Measurements from ENCODE around the gene DAP.

Gene DAP

DNA sequence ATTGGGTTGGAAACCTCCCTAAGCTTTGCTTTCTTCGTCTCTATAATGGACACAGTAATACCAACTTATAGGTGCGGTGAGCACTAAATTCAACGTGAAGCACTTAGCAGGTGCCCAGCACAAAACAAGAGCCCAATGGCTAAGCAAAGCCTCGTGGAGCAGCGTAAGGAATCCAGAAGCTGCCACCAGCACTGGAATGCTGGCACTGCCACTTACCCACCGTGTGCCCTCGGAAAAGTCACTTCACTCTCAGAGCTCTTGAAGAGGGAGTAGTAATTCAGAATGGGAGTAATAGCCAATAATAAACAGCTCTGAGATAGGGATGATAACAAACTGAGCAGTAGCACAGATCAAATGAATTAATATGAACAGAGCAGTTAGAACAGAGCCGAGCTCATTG, 16.4 kb downstream of the DAP start:
- Histone ChIP-seq H2AFZ (ENCODE audit: low read depth, low read length, severe bottlenecking) (no peak overlapping the region), H3K4me2 (ENCODE audit: low read depth, low read length, poor library complexity, severe bottlenecking) (no peak overlapping the region), H4K20me1 (ENCODE audit: low read depth, low read length) (no peaks in the 10 kb centered on the region), H3K9ac (ENCODE audit: low read length) (no peak overlapping the region), H3K9me2 (replicated peaks; ENCODE audit: insufficient read depth, low read length) (no peaks in the 10 kb centered on the region), H3K36me3 (ENCODE audit: low read length) (peaks cover 20% of the 10 kb centered on the region; the same call in 1 of the 2 replicates), H3K27ac (ENCODE audit: low read depth, low read length) (no peak overlapping the region), H3K9me3 (ENCODE audit: insufficient read depth, low read length) (no peaks in the 10 kb centered on the region), H3F3A (ENCODE audit: insufficient read depth) (no peaks in the 10 kb centered on the region), H3K4me3 (ENCODE audit: insufficient read depth, low read length, poor library complexity, severe bottlenecking) (no peak overlapping the region), H3K79me2 (ENCODE audit: insufficient read depth, low read length) (peaks cover 11% of the 10 kb centered on the region; the same call in 1 of the 2 replicates), H3K27me3 (ENCODE audit: low read length) (no peaks in the 10 kb centered on the region)
- TF ChIP-seq CTCF (IDR thresholded peaks at IDR 0.05; ENCODE audit: insufficient read depth, low read length, poor library complexity, severe bottlenecking) = no peak
- TF ChIP-seq EZH2phosphoT487 (conservative IDR thresholded peaks at IDR 0.05; ENCODE audit: low read length) = no peak

- Histone ChIP-seq H2AFZ (ENCODE audit: low read depth, low read length, severe bottlenecking) (no peak overlapping the region), H3K4me2 (ENCODE audit: low read depth, low read length, poor library complexity, severe bottlenecking) (no peak overlapping the region), H3K9ac (ENCODE audit: low read length) (no peak overlapping the region), H3F3A (ENCODE audit: insufficient read depth) (no peaks in the 10 kb centered on the region), H3K36me3 (ENCODE audit: low read length) (peaks cover 20% of the 10 kb centered on the region; the same call in 1 of the 2 replicates), H3K4me3 (ENCODE audit: insufficient read depth, low read length, poor library complexity, severe bottlenecking) (no peak overlapping the region), H3K9me3 (ENCODE audit: insufficient read depth, low read length) (no peaks in the 10 kb centered on the region), H4K20me1 (ENCODE audit: low read depth, low read length) (no peaks in the 10 kb centered on the region), H3K27ac (ENCODE audit: low read depth, low read length) (no peak overlapping the region), H3K79me2 (ENCODE audit: insufficient read depth, low read length) (peaks cover 8% of the 10 kb centered on the region; the same call in 1 of the 2 replicates), H3K9me2 (replicated peaks; ENCODE audit: insufficient read depth, low read length) (no peaks in the 10 kb centered on the region), H3K27me3 (ENCODE audit: low read length) (no peaks in the 10 kb centered on the region)
- TF ChIP-seq EZH2phosphoT487 (conservative IDR thresholded peaks at IDR 0.05; ENCODE audit: low read length) (no peak), CTCF (IDR thresholded peaks at IDR 0.05; ENCODE audit: insufficient read depth, low read length, poor library complexity, severe bottlenecking) (no peak)
These were observed 17.1 kb downstream of the DAP start for GRCh38 chr5:10743951-10744350.

GRCh38 chr5:10743526-10743925, 17.5 kb downstream of the DAP start:
- no peaks in the 10 kb centered on the region for H3K9me2 ChIP-seq (replicated peaks; ENCODE audit: insufficient read depth, low read length)
- H3K27ac ChIP-seq (ENCODE audit: low read depth, low read length) = no peak overlapping the region
- peaks cover 20% of the 10 kb centered on the region; the same call in 1 of the 2 replicates for H3K36me3 ChIP-seq (ENCODE audit: low read length)
- no peaks in the 10 kb centered on the region for H3F3A ChIP-seq (ENCODE audit: insufficient read depth)
- no peaks in the 10 kb centered on the region for H3K27me3 ChIP-seq (ENCODE audit: low read length)
- no peak overlapping the region for H3K4me3 ChIP-seq (ENCODE audit: insufficient read depth, low read length, poor library complexity, severe bottlenecking)
- H3K79me2 ChIP-seq (ENCODE audit: insufficient read depth, low read length) = peaks cover 8% of the 10 kb centered on the region; the same call in 1 of the 2 replicates
- no peak overlapping the region for H3K4me2 ChIP-seq (ENCODE audit: low read depth, low read length, poor library complexity, severe bottlenecking)
- no peak overlapping the region for H3K9ac ChIP-seq (ENCODE audit: low read length)
- no peaks in the 10 kb centered on the region for H4K20me1 ChIP-seq (ENCODE audit: low read depth, low read length)
- H3K9me3 ChIP-seq (ENCODE audit: insufficient read depth, low read length) = no peaks in the 10 kb centered on the region
- H2AFZ ChIP-seq (ENCODE audit: low read depth, low read length, severe bottlenecking) = no peak overlapping the region
- TF ChIP-seq EZH2phosphoT487 (conservative IDR thresholded peaks at IDR 0.05; ENCODE audit: low read length) = no peak
- no peak for TF ChIP-seq CTCF (IDR thresholded peaks at IDR 0.05; ENCODE audit: insufficient read depth, low read length, poor library complexity, severe bottlenecking)

All from SU-DHL-6 (cell line).